HepG2 (cell line): Measurements from ENCODE around the gene VWA7. TPM values are rescaled to one million over a fixed set of nuclear protein-coding genes. Genes with fewer than 3 reads are reported as not detected.

Source experiments
- CBFB ChIP-seq: sonication (generic); formaldehyde crosslinking; IDR thresholded peaks from 2 replicates; pipeline ENCODE4 v1.4.0; 2020; ENCODE audit warnings: missing genetic modification reagents
- HDAC2 ChIP-seq: sonication (generic); formaldehyde crosslinking; IDR thresholded peaks from 2 replicates; pipeline ENCODE4 v1.4.0; 2020; ENCODE audit warnings: missing genetic modification reagents
- KMT2B ChIP-seq: IDR thresholded peaks from 2 replicates; pipeline ENCODE4 v1.6.1; 2016; ENCODE audit warnings: missing genetic modification reagents, missing compliant biosample characterization
- NR2C2 ChIP-seq: sonication (generic); formaldehyde crosslinking; IDR thresholded peaks from 2 replicates; pipeline ENCODE4 v1.4.0; 2020; ENCODE audit warnings: missing genetic modification reagents, mild to moderate bottlenecking, moderate library complexity, borderline replicate concordance
- ZFP36L2 ChIP-seq: sonication (generic); formaldehyde crosslinking; IDR thresholded peaks from 2 replicates; pipeline ENCODE4 v1.4.0; 2020; ENCODE audit warnings: missing genetic modification reagents
- ZFP62 ChIP-seq: sonication (generic); formaldehyde crosslinking; IDR thresholded peaks from 2 replicates; pipeline ENCODE4 v1.4.0; 2020; ENCODE audit warnings: missing genetic modification reagents
- ZKSCAN5 ChIP-seq: sonication (generic); formaldehyde crosslinking; IDR thresholded peaks from 2 replicates; pipeline ENCODE4 v1.5.1; 2020; ENCODE audit warnings: mild to moderate bottlenecking, missing genetic modification reagents
- ZSCAN20 ChIP-seq: sonication (generic); formaldehyde crosslinking; IDR thresholded peaks from 2 replicates; pipeline ENCODE4 v1.4.0; 2020; ENCODE audit warnings: missing genetic modification reagents, mild to moderate bottlenecking, borderline replicate concordance
- polyA plus RNA-seq, 8 experiments: library from polyadenylated mRNA; depleted of rRNA in 3 of 8; stranded (reverse) in 7 of 8; unstranded in 1 of 8; fragments of >200 nt; fragmentation: Illumina TruSeq in 4 of 8; extraction: Trizol in 4 of 8; gene quantifications; 2 replicates each; pipeline versions ENCODE4 v1.2.1 to v1.2.3, GENCODE V29; 2011 to 2016; ENCODE audit warnings: low read depth in 4 of 8, missing spikeins in 1 of 8, mixed read lengths in 1 of 8; ENCODE audit not compliant: insufficient read depth in 1 of 8
- total RNA-seq, 5 experiments: library from RNA; depleted of rRNA; stranded (reverse); fragments of >200 nt; fragmentation: Illumina TruSeq; extraction: Trizol; gene quantifications; 2 replicates each; pipeline ENCODE4 v1.2.3, GENCODE V29; 2016; ENCODE audit warnings: low read depth in 1 of 5
- TF ChIP-seq, protein P1 (sequence below): sonication (generic); formaldehyde crosslinking; IDR thresholded peaks from one replicate; pipeline ENCODE4 v1.5.1; 2020; ENCODE audit warnings: mild to moderate bottlenecking, missing genetic modification reagents; ENCODE audit errors: not compliant biosample characterization

The VWA7 gene
- total and polyA plus RNA-seq, 2 of the 13 experiments (the other 11 are each of a cell fraction or from before 2014, with no cell fraction given), result 0.86 to 3.3 TPM

DNA sequence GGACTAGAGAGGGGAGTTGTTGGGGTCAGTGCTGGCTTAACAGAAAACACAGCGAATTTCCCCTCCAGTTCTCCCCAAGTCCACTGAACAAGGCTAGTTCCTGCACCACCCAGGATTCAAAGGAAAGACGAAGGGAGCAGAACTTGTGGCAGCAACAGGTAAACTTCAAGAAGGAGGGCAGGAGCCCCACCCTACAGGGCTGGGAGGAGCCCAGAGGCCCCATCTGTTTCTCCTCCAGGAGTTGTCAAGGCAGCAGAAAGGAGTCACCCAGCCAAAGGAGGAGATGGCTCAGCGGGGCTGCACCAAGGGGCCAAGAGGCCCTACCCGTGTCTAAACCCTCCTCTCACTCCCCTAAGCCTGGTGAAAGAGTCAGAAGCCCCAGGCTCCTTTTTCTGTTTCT lies 12.9 kb downstream of the VWA7 start (continued):
- TF ChIP-seq ZSCAN20 (CRISPR knock-in tag) (no peak), CBFB (CRISPR knock-in tag) (no peak), NR2C2 (CRISPR knock-in tag) (no peak), ZFP62 (CRISPR knock-in tag) (no peak), ZFP36L2 (CRISPR knock-in tag) (no peak), ZKSCAN5 (CRISPR knock-in tag) (no peak), KMT2B (CRISPR knock-in tag) (no peak), HDAC2 (no peak)
- TF ChIP-seq, protein P1, sequence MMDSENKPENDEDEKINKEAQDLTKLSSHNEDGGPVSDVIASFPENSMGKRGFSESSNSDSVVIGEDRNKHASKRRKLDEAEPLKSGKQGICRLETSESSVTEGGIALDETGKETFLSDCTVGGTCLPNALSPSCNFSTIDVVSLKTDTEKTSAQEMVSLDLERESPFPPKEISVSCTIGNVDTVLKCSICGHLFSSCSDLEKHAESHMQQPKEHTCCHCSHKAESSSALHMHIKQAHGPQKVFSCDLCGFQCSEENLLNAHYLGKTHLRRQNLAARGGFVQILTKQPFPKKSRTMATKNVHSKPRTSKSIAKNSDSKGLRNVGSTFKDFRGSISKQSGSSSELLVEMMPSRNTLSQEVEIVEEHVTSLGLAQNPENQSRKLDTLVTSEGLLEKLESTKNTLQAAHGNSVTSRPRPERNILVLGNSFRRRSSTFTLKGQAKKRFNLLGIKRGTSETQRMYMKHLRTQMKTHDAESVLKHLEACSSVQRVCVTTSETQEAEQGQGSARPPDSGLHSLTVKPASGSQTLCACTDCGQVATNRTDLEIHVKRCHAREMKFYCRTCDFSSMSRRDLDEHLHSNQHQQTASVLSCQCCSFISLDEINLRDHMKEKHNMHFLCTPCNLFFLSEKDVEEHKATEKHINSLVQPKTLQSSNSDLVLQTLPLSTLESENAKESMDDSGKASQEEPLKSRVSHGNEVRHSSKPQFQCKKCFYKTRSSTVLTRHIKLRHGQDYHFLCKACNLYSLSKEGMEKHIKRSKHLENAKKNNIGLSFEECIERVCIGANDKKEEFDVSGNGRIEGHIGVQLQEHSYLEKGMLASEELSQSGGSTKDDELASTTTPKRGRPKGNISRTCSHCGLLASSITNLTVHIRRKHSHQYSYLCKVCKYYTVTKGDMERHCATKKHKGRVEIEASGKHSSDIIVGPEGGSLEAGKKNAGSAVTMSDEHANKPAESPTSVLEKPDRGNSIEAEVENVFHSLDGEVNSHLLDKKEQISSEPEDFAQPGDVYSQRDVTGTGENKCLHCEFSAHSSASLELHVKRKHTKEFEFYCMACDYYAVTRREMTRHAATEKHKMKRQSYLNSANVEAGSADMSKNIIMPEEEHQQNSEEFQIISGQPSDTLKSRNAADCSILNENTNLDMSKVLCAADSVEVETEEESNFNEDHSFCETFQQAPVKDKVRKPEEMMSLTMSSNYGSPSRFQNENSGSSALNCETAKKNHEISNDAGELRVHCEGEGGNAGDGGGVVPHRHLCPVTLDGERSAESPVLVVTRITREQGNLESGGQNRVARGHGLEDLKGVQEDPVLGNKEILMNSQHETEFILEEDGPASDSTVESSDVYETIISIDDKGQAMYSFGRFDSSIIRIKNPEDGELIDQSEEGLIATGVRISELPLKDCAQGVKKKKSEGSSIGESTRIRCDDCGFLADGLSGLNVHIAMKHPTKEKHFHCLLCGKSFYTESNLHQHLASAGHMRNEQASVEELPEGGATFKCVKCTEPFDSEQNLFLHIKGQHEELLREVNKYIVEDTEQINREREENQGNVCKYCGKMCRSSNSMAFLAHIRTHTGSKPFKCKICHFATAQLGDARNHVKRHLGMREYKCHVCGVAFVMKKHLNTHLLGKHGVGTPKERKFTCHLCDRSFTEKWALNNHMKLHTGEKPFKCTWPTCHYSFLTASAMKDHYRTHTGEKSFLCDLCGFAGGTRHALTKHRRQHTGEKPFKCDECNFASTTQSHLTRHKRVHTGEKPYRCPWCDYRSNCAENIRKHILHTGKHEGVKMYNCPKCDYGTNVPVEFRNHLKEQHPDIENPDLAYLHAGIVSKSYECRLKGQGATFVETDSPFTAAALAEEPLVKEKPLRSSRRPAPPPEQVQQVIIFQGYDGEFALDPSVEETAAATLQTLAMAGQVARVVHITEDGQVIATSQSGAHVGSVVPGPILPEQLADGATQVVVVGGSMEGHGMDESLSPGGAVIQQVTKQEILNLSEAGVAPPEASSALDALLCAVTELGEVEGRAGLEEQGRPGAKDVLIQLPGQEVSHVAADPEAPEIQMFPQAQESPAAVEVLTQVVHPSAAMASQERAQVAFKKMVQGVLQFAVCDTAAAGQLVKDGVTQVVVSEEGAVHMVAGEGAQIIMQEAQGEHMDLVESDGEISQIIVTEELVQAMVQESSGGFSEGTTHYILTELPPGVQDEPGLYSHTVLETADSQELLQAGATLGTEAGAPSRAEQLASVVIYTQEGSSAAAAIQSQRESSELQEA (CRISPR knock-in tag), result no peak
